Fibroblast of lung (primary cell): Measurements from ENCODE around the gene RASSF5. TPM values are rescaled to one million over a fixed set of nuclear protein-coding genes. Genes with fewer than 3 reads are reported as not detected.
"Not testable (repeated sequence)": the region's sequence is repeated elsewhere in the genome, so short reads cannot be mapped to it uniquely, and the experiment has no call there.

Experiments
- DNase-seq, 2 donors: peaks; one replicate each; pipeline versions ENCODE4 v3.0.0 to v3.0.0-alpha.2; 2010; ENCODE audit warnings: low read depth in 2 of 2
- H2AFZ ChIP-seq: 2 replicates; pipeline ENCODE4 v1.5.1; 2012; ENCODE audit warnings: low read length, control low read depth, inconsistent platforms
- H3K27ac ChIP-seq: 2 replicates; pipeline ENCODE4 v1.5.1; 2011; ENCODE audit warnings: low read length, control low read depth; ENCODE audit not compliant: insufficient read depth
- H3K27me3 ChIP-seq: 2 replicates; pipeline ENCODE4 v1.5.1; 2011; ENCODE audit warnings: mild to moderate bottlenecking, low read length; ENCODE audit not compliant: control insufficient read depth, insufficient read depth
- H3K36me3 ChIP-seq: 2 replicates; pipeline ENCODE4 v1.5.1; 2011; ENCODE audit warnings: low read length; ENCODE audit not compliant: control insufficient read depth, insufficient read depth
- H3K4me1 ChIP-seq: 2 replicates; pipeline ENCODE4 v1.5.1; 2011; ENCODE audit warnings: low read length; ENCODE audit not compliant: control insufficient read depth, insufficient read depth; ENCODE audit errors: extremely low read depth
- H3K4me2 ChIP-seq: 2 replicates; pipeline ENCODE4 v1.5.1; 2011; ENCODE audit warnings: low read length, control low read depth; ENCODE audit not compliant: insufficient read depth; ENCODE audit errors: extremely low read depth
- H3K4me3 ChIP-seq, 4 experiments: fragments of 200-600 bp in 1 of 4; sonication (generic) in 1 of 4; replicated peaks in 1 of 4; 2 replicates each; pipeline ENCODE4 v1.5.1; 2011 to 2016; ENCODE audit warnings: low read length in 4 of 4, low read depth in 3 of 4, mild to moderate bottlenecking in 3 of 4, control low read depth in 2 of 4, inconsistent platforms in 1 of 4, mixed read lengths in 1 of 4; ENCODE audit not compliant: insufficient read depth in 1 of 4; ENCODE audit errors: control extremely low read depth in 1 of 4
- H3K79me2 ChIP-seq: 2 replicates; pipeline ENCODE4 v1.5.1; 2012; ENCODE audit warnings: mild to moderate bottlenecking, low read length, inconsistent platforms; ENCODE audit not compliant: control insufficient read depth, insufficient read depth
- H3K9ac ChIP-seq: 2 replicates; pipeline ENCODE4 v1.5.1; 2011; ENCODE audit warnings: mild to moderate bottlenecking, low read length, control low read depth; ENCODE audit not compliant: insufficient read depth
- H3K9me3 ChIP-seq: 2 replicates; pipeline ENCODE4 v1.5.1; 2012; ENCODE audit warnings: low read depth, low read length; ENCODE audit not compliant: control insufficient read depth, insufficient read depth
- H4K20me1 ChIP-seq: 2 replicates; pipeline ENCODE4 v1.5.1; 2011; ENCODE audit warnings: low read length; ENCODE audit not compliant: control insufficient read depth, insufficient read depth; ENCODE audit errors: extremely low read depth
- EZH2 ChIP-seq: IDR thresholded peaks from 2 replicates; pipeline ENCODE4 v1.5.1; 2012; ENCODE audit warnings: low read length, control low read depth, mild to moderate bottlenecking; ENCODE audit errors: missing control alignments
- polyA plus RNA-seq, 2 donors: library from polyadenylated mRNA; depleted of rRNA in 1 of 2; stranded (reverse) in 1 of 2; unstranded in 1 of 2; fragments of >200 nt; gene quantifications; 2 replicates each; pipeline ENCODE4 v1.2.1, GENCODE V29; 2011 to 2012; ENCODE audit warnings: missing spikeins in 1 of 2
- total RNA-seq: library from RNA; depleted of rRNA; stranded (reverse); fragments of >200 nt; gene quantifications from 2 replicates; pipeline ENCODE4 v1.2.1, GENCODE V29; 2014
- TF ChIP-seq, protein P1 (sequence below), 2 donors: IDR thresholded peaks in 1 of 2; conservative IDR thresholded peaks in 1 of 2; 1 replicate in 1 of 2; 2 replicates in 1 of 2; pipeline ENCODE4 v1.5.1; 2011 to 2012; ENCODE audit warnings: low read length in 2 of 2, control low read depth in 1 of 2, inconsistent platforms in 1 of 2, low read depth in 1 of 2, mild to moderate bottlenecking in 1 of 2

Gene RASSF5
- total and polyA plus RNA-seq, 2 donors (not counting 1 experiment from before 2014, with no cell fraction given), result 1.3 to 3.0 TPM

DNA sequence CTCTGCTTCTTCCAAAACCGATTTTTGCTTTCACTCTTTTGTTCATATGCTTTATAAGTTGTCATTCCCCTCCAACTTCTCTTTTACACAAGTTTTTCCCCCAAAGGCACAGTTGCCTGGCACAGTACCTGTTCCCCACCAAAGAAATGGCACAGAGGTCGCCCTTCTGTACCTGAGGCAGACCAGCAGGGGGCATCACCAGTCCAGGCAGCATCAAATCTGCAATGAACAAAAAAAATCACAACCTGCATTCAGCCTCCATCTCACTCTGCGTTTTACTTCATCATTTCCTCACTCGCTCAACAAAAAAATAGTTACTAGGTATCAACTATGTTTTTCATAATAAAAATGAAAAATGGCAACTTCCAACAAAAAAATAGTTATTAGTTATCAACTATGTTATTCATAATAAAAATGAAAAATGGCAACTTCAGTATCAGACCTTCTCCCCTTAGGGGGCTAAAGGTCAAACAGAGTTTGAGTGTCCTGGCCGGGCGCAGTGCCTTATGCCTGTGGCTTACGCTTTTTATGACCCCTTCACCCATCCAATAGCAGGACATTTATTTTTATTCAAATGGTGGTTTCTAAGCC lies 100.9 kb downstream of the RASSF5 start:
- Histone ChIP-seq H3K9me3 (no peaks in the 10 kb centered on the region), H2AFZ (no peak overlapping the region), H3K4me2 (no peak overlapping the region), H3K9ac (no peak overlapping the region), H3K4me1 (peaks cover 2% of the 10 kb centered on the region), H3K36me3 (peaks cover 2% of the 10 kb centered on the region), H3K27me3 (no peaks in the 10 kb centered on the region), H4K20me1 (no peaks in the 10 kb centered on the region), H3K27ac (no peak overlapping the region), H3K79me2 (peaks cover 9% of the 10 kb centered on the region), H3K4me3 (no peak overlapping the region)
- DNase-seq, result peak in 1 of 2 donors; percentile 41
- TF ChIP-seq, protein P1, sequence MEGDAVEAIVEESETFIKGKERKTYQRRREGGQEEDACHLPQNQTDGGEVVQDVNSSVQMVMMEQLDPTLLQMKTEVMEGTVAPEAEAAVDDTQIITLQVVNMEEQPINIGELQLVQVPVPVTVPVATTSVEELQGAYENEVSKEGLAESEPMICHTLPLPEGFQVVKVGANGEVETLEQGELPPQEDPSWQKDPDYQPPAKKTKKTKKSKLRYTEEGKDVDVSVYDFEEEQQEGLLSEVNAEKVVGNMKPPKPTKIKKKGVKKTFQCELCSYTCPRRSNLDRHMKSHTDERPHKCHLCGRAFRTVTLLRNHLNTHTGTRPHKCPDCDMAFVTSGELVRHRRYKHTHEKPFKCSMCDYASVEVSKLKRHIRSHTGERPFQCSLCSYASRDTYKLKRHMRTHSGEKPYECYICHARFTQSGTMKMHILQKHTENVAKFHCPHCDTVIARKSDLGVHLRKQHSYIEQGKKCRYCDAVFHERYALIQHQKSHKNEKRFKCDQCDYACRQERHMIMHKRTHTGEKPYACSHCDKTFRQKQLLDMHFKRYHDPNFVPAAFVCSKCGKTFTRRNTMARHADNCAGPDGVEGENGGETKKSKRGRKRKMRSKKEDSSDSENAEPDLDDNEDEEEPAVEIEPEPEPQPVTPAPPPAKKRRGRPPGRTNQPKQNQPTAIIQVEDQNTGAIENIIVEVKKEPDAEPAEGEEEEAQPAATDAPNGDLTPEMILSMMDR (conservative IDR thresholded peaks at IDR 0.05 in 1 of 2, IDR thresholded peaks at IDR 0.05 in 1 of 2; ENCODE audit: low read depth in 1 of 2, low read length in 2 of 2), result peak; percentile 69 to 81
- TF ChIP-seq EZH2, result no peak

GRCh38 chr1:206609229-206609991 lies 102.1 kb downstream of the RASSF5 start:
- H2AFZ ChIP-seq, result no peak overlapping the region
- no peak for TF ChIP-seq EZH2
- TF ChIP-seq, protein P1 (conservative IDR thresholded peaks at IDR 0.05 in 1 of 2, IDR thresholded peaks at IDR 0.05 in 1 of 2; ENCODE audit: low read depth in 1 of 2, low read length in 2 of 2), result no peak
- peaks cover 2% of the 10 kb centered on the region for H3K4me1 ChIP-seq
- no peak overlapping the region for H3K9ac ChIP-seq
- H4K20me1 ChIP-seq, result no peaks in the 10 kb centered on the region
- H3K9me3 ChIP-seq, result no peaks in the 10 kb centered on the region
- peaks cover 2% of the 10 kb centered on the region for H3K36me3 ChIP-seq
- DNase-seq, result no peak
- peaks cover 9% of the 10 kb centered on the region for H3K79me2 ChIP-seq
- no peaks in the 10 kb centered on the region for H3K27me3 ChIP-seq
- H3K4me3 ChIP-seq, result no peak overlapping the region
- no peak overlapping the region for H3K27ac ChIP-seq
- H3K4me2 ChIP-seq, result no peak overlapping the region

- DNase-seq, result peak; percentile 85 to 93
- no peaks in the 10 kb centered on the region for H4K20me1 ChIP-seq
- H3K4me2 ChIP-seq, result peak within 1 kb of the TSS; percentile 98
- H3K4me3 ChIP-seq, result peak within 1 kb of the TSS; percentile 85 to 91 (median 90)
- peak within 1 kb of the TSS; percentile 92 for H3K27ac ChIP-seq
- H3K36me3 ChIP-seq, result no peaks in the 10 kb centered on the region
- no peak for TF ChIP-seq EZH2
- TF ChIP-seq, protein P1 (conservative IDR thresholded peaks at IDR 0.05 in 1 of 2, IDR thresholded peaks at IDR 0.05 in 1 of 2; ENCODE audit: low read depth in 1 of 2, low read length in 2 of 2), result peak; percentile 66 to 88
- H3K9me3 ChIP-seq, result no peaks in the 10 kb centered on the region
- peaks cover 9% of the 10 kb centered on the region for H3K79me2 ChIP-seq
- H3K4me1 ChIP-seq, result peaks cover 2% of the 10 kb centered on the region
- H3K27me3 ChIP-seq, result no peaks in the 10 kb centered on the region
- H2AFZ ChIP-seq, result peak within 1 kb of the TSS; percentile 95
- H3K9ac ChIP-seq, result peak within 1 kb of the TSS; percentile 96
Observed at GRCh38 chr1:206612129-206612876, 105.0 kb downstream of the RASSF5 start, which contains the start of gene EIF2D. EIF2D (minus strand) TSS chr1:206612465; CDS start chr1:206612342, 123 bp downstream.

GRCh38 chr1:206626396-206626795 lies 119.1 kb downstream of the RASSF5 start:
- not testable (repeated sequence) for DNase-seq

More at GRCh38 chr1:206626396-206626795, 119.1 kb downstream of the RASSF5 start:
- not testable (repeated sequence) for H3K36me3 ChIP-seq, H3K4me1 ChIP-seq, H3K9ac ChIP-seq, H3K27ac ChIP-seq, H3K79me2 ChIP-seq, H3K27me3 ChIP-seq, H3K4me2 ChIP-seq, H4K20me1 ChIP-seq, H3K9me3 ChIP-seq, H3K4me3 ChIP-seq, H2AFZ ChIP-seq
